H9 (cell line): ENCODE data around the gene CFAP299. TPM values are rescaled to one million over a fixed set of nuclear protein-coding genes. Genes with fewer than 3 reads are reported as not detected.

ENCODE experiments used
- DNase-seq: peaks from one replicate; pipeline ENCODE4 v3.0.0-alpha.2; 2017
- H2AFZ ChIP-seq: one replicate; pipeline ENCODE4 v1.6.1; 2013; ENCODE audit warnings: mild to moderate bottlenecking, low read length, control low read depth, moderate library complexity
- H2AK5ac ChIP-seq: 2 replicates; pipeline ENCODE4 v1.6.1; 2013; ENCODE audit warnings: low read length, control low read depth, mixed read lengths; ENCODE audit not compliant: insufficient read length
- H2BK120ac ChIP-seq: one replicate; pipeline ENCODE4 v1.6.1; 2013; ENCODE audit warnings: low read depth, mild to moderate bottlenecking, low read length, control low read depth, inconsistent platforms; ENCODE audit not compliant: poor library complexity, severe bottlenecking
- H2BK12ac ChIP-seq: 2 replicates; pipeline ENCODE4 v1.6.1; 2013; ENCODE audit warnings: low read length, control low read depth, mixed read lengths, low read depth; ENCODE audit not compliant: insufficient read length
- H2BK15ac ChIP-seq: 2 replicates; pipeline ENCODE4 v1.6.1; 2013; ENCODE audit warnings: low read depth, low read length, control low read depth
- H2BK20ac ChIP-seq: one replicate; pipeline ENCODE4 v1.6.1; 2013; ENCODE audit warnings: low read depth, mild to moderate bottlenecking, low read length, control low read depth, inconsistent platforms; ENCODE audit not compliant: poor library complexity, severe bottlenecking
- H2BK5ac ChIP-seq: 2 replicates; pipeline ENCODE4 v1.6.1; 2013; ENCODE audit warnings: low read length, control low read depth, mixed read lengths; ENCODE audit not compliant: insufficient read length
- H3K14ac ChIP-seq: 2 replicates; pipeline ENCODE4 v1.6.1; 2013; ENCODE audit warnings: low read length, control low read depth; ENCODE audit not compliant: insufficient read depth
- H3K18ac ChIP-seq: 2 replicates; pipeline ENCODE4 v1.6.1; 2013; ENCODE audit warnings: low read depth, mild to moderate bottlenecking, mixed read lengths, low read length, control low read depth; ENCODE audit not compliant: insufficient read length
- H3K23ac ChIP-seq: 2 replicates; pipeline ENCODE4 v1.6.1; 2013; ENCODE audit warnings: low read length, control low read depth, mixed read lengths, low read depth; ENCODE audit not compliant: insufficient read length
- H3K23me2 ChIP-seq: 2 replicates; pipeline ENCODE4 v1.6.1; 2013; ENCODE audit warnings: low read depth, mild to moderate bottlenecking, mixed read lengths, low read length, control low read depth; ENCODE audit not compliant: insufficient read length, poor library complexity, severe bottlenecking
- H3K27ac ChIP-seq: 2 replicates; pipeline ENCODE4 v1.5.1; 2013; ENCODE audit warnings: low read length, control low read depth, mixed read lengths, low read depth; ENCODE audit not compliant: insufficient read length
- H3K27me3 ChIP-seq: 2 replicates; pipeline ENCODE4 v1.6.1; 2013; ENCODE audit warnings: low read length, control low read depth, inconsistent platforms; ENCODE audit not compliant: insufficient read depth
- H3K4ac ChIP-seq: 2 replicates; pipeline ENCODE4 v1.6.1; 2013; ENCODE audit warnings: low read depth, mild to moderate bottlenecking, control low read depth, inconsistent platforms, low read length, moderate library complexity
- H3K4me1 ChIP-seq: 2 replicates; pipeline ENCODE4 v1.6.1; 2013; ENCODE audit warnings: low read length, control low read depth, inconsistent platforms; ENCODE audit not compliant: insufficient read depth
- H3K4me2 ChIP-seq: 2 replicates; pipeline ENCODE4 v1.6.1; 2013; ENCODE audit warnings: low read length, control low read depth, mixed read lengths; ENCODE audit not compliant: insufficient read length, insufficient read depth
- H3K56ac ChIP-seq: 2 replicates; pipeline ENCODE4 v1.6.1; 2013; ENCODE audit warnings: low read depth, mild to moderate bottlenecking, mixed read lengths, low read length, control low read depth; ENCODE audit not compliant: insufficient read length
- H3K79me1 ChIP-seq: 2 replicates; pipeline ENCODE4 v1.6.1; 2013; ENCODE audit warnings: low read depth, mild to moderate bottlenecking, moderate library complexity, low read length, control low read depth, inconsistent platforms; ENCODE audit not compliant: insufficient read depth, poor library complexity, severe bottlenecking
- H3K79me2 ChIP-seq: 2 replicates; pipeline ENCODE4 v1.6.1; 2013; ENCODE audit warnings: low read length, control low read depth, inconsistent platforms; ENCODE audit not compliant: insufficient read depth
- H3K9ac ChIP-seq: 2 replicates; pipeline ENCODE4 v1.6.1; 2013; ENCODE audit warnings: low read length, control low read depth, mixed read lengths; ENCODE audit not compliant: insufficient read length; ENCODE audit errors: extremely low read depth
- H3K9me3 ChIP-seq: one replicate; pipeline ENCODE4 v1.6.1; 2013; ENCODE audit warnings: low read depth, low read length, inconsistent platforms; ENCODE audit not compliant: control insufficient read depth
- H3T11ph ChIP-seq: one replicate; pipeline ENCODE4 v1.6.1; 2013; ENCODE audit warnings: mild to moderate bottlenecking, low read length, control low read depth, inconsistent platforms
- H4K20me1 ChIP-seq: one replicate; pipeline ENCODE4 v1.6.1; 2013; ENCODE audit not compliant: control insufficient read depth, insufficient read length, insufficient read depth
- H4K5ac ChIP-seq: 2 replicates; pipeline ENCODE4 v1.6.1; 2013; ENCODE audit warnings: low read depth, mild to moderate bottlenecking, mixed read lengths, low read length, control low read depth; ENCODE audit not compliant: insufficient read length
- H4K8ac ChIP-seq: replicated peaks from 2 replicates; pipeline ENCODE4 v1.6.1; 2013; ENCODE audit warnings: low read length, control low read depth, mixed read lengths, low read depth; ENCODE audit not compliant: insufficient read length
- H4K91ac ChIP-seq: 2 replicates; pipeline ENCODE4 v1.6.1; 2013; ENCODE audit warnings: low read depth, mild to moderate bottlenecking, moderate library complexity, mixed read lengths, low read length, control low read depth; ENCODE audit not compliant: insufficient read length
- H3K27ac Mint-ChIP-seq, 3 experiments: 2 replicates in 2 of 3; 3 replicates in 1 of 3; pipeline ENCODE4 v1.8.0; 2020 to 2021; ENCODE audit warnings: mixed read lengths in 3 of 3, mild to moderate bottlenecking in 1 of 3, moderate library complexity in 1 of 3
- H3K27me3 Mint-ChIP-seq: 2 replicates; pipeline ENCODE4 v1.8.0; 2021; ENCODE audit warnings: low read depth, mild to moderate bottlenecking, moderate library complexity, mixed read lengths
- H3K36me3 Mint-ChIP-seq, 3 experiments: 2 replicates in 2 of 3; 3 replicates in 1 of 3; pipeline ENCODE4 v1.8.0; 2020 to 2021; ENCODE audit warnings: low read depth in 3 of 3, mixed read lengths in 3 of 3; ENCODE audit not compliant: insufficient read depth in 1 of 3
- H3K4me1 Mint-ChIP-seq, 2 experiments: 2 replicates each; pipeline ENCODE4 v1.8.0; 2020; ENCODE audit warnings: mixed read lengths in 2 of 2
- H3K4me3 Mint-ChIP-seq, 2 experiments: 2 replicates in 1 of 2; 3 replicates in 1 of 2; pipeline ENCODE4 v1.8.0; 2020 to 2021; ENCODE audit warnings: mild to moderate bottlenecking in 2 of 2, mixed read lengths in 2 of 2, moderate library complexity in 1 of 2
- H3K9me3 Mint-ChIP-seq, 2 experiments: 2 replicates in 1 of 2; 3 replicates in 1 of 2; pipeline ENCODE4 v1.8.0; 2020; ENCODE audit warnings: mild to moderate bottlenecking in 2 of 2, mixed read lengths in 2 of 2, moderate library complexity in 1 of 2
- CTCF ChIP-seq: fragments of 200-600 bp; sonication (generic); conservative IDR thresholded peaks from 3 replicates; pipeline ENCODE4 v1.8.0; 2021; ENCODE audit warnings: antibody characterized with exemption, mild to moderate bottlenecking
- WGBS: extraction: QIAGEN DNeasy Blood & Tissue Kit; methylation state at CpG from one replicate; pipeline ENCODE4 v1.1.7; 2013; ENCODE audit warnings: missing lambda C conversion rate, low lambda C conversion rate, mixed read lengths; ENCODE audit not compliant: insufficient read length; ENCODE audit errors: extremely low coverage; 5-methylcytosine and 5-hydroxymethylcytosine counted together
- total RNA-seq: library from RNA; stranded (reverse); gene quantifications from 2 replicates; pipeline ENCODE4 v1.2.1, GENCODE V29; 2021

The CFAP299 gene
- total RNA-seq, 1 experiment from 2014 or later: not detected

DNA sequence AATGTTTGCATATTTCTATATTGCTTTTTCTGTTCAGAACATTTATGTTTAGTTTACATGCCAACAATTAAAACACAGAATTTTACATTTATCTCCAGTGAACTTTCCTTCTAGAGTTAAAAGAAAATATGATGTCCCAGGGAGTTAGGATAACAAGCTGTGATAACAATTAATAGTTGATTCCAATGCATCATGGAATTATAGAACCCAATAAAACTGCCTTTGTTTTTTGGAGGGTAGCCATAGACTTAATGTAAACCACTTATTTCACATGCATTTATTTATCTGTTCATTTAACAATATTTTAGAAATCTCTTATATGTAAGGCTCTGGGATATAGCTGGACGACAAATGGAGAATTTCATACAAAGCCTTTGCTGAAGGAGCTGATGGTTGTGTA is 180.0 kb downstream of the CFAP299 start:
- Histone ChIP-seq H4K8ac (no peak overlapping the region), H3K14ac (no peak overlapping the region), H3K27me3 (no peaks in the 10 kb centered on the region), H4K20me1 (no peaks in the 10 kb centered on the region), H2AFZ (no peak overlapping the region), H2BK12ac (no peak overlapping the region), H3K56ac (no peak overlapping the region), H2AK5ac (no peak overlapping the region), H3K79me1 (no peaks in the 10 kb centered on the region), H3K9ac (no peak overlapping the region), H3K23ac (no peak overlapping the region), H3K4me2 (no peak overlapping the region), H3K9me3 (no peaks in the 10 kb centered on the region), H3T11ph (no peak overlapping the region), H2BK20ac (no peak overlapping the region), H3K4ac (no peak overlapping the region), H3K4me1 (no peaks in the 10 kb centered on the region), H4K91ac (no peak overlapping the region), H2BK120ac (no peak overlapping the region), H3K23me2 (no peaks in the 10 kb centered on the region), H2BK15ac (no peak overlapping the region), H4K5ac (no peak overlapping the region), H2BK5ac (no peak overlapping the region), H3K79me2 (no peaks in the 10 kb centered on the region), H3K27ac (no peak overlapping the region), H3K18ac (no peak overlapping the region)
- H3K9me3 Mint-ChIP-seq: no peaks in the 10 kb centered on the region
- H3K27ac Mint-ChIP-seq: no peak overlapping the region
- H3K4me1 Mint-ChIP-seq: peaks cover 9 to 14% of the 10 kb centered on the region in 2 experiments
- no CpG with 5 or more reads among the region's 1 CpG for WGBS
- DNase-seq: no peak
- no peaks in the 10 kb centered on the region for H3K36me3 Mint-ChIP-seq
- no peaks in the 10 kb centered on the region for H3K27me3 Mint-ChIP-seq
- H3K4me3 Mint-ChIP-seq: no peak overlapping the region
- no peak for TF ChIP-seq CTCF
